Colon (tissue), 2 donors: Measurements from ENCODE around the gene EDEM1.
"Not testable (repeated sequence)": the region's sequence is repeated elsewhere in the genome, so short reads cannot be mapped to it uniquely, and the experiment has no call there.

Source experiments
- FAIRE-seq: peaks from 2 replicates; lab custom pipeline; 2012; peaks lifted over from hg19 to GRCh38; lab: Jason Lieb, UNC
- donor health status: control.
- donor health status: control.

Gene EDEM1

GRCh38 chr3:5187156-5187919 lies at the start of gene EDEM1:
Gene EDEM1 (plus strand): TSS chr3:5187707. CDS start chr3:5187806, 99 bp downstream.
- FAIRE-seq = no peak

- FAIRE-seq = no peak
Measured at GRCh38 chr3:5138214-5138981, 49.1 kb upstream of the EDEM1 start.

- FAIRE-seq = no peak
Measured at GRCh38 chr3:5140230-5140621, 47.3 kb upstream of the EDEM1 start.

GRCh38 chr3:5140839-5141238 lies 46.7 kb upstream of the EDEM1 start:
- no peak for FAIRE-seq

- no peak for FAIRE-seq
Measured at GRCh38 chr3:5141760-5142159, 45.7 kb upstream of the EDEM1 start.

GRCh38 chr3:5143464-5143863 lies 44.0 kb upstream of the EDEM1 start:
- no peak for FAIRE-seq

- FAIRE-seq = no peak
Measured at GRCh38 chr3:5144316-5144994, 43.1 kb upstream of the EDEM1 start.

- FAIRE-seq = no peak
Measured at GRCh38 chr3:5145120-5145519, 42.4 kb upstream of the EDEM1 start.

GRCh38 chr3:5147152-5147551 lies 40.4 kb upstream of the EDEM1 start:
- not testable (repeated sequence) for FAIRE-seq

GRCh38 chr3:5149306-5149880 lies 38.1 kb upstream of the EDEM1 start:
- no peak for FAIRE-seq

- no peak for FAIRE-seq
Measured at GRCh38 chr3:5151586-5151985, 35.9 kb upstream of the EDEM1 start.

GRCh38 chr3:5153074-5153473 lies 34.4 kb upstream of the EDEM1 start:
- FAIRE-seq = no peak

GRCh38 chr3:5155241-5155640 lies 32.3 kb upstream of the EDEM1 start:
- no peak for FAIRE-seq

GRCh38 chr3:5160321-5160720 lies 27.2 kb upstream of the EDEM1 start:
- no peak for FAIRE-seq

GRCh38 chr3:5160940-5161858 lies 26.3 kb upstream of the EDEM1 start:
- no peak for FAIRE-seq

- FAIRE-seq = no peak
Measured at GRCh38 chr3:5162102-5162501, 25.4 kb upstream of the EDEM1 start.

- FAIRE-seq = no peak
Measured at GRCh38 chr3:5165698-5166097, 21.8 kb upstream of the EDEM1 start.

- no peak for FAIRE-seq
Measured at GRCh38 chr3:5166846-5167245, 20.7 kb upstream of the EDEM1 start.

GRCh38 chr3:5168110-5168509 lies 19.4 kb upstream of the EDEM1 start:
- no peak for FAIRE-seq

GRCh38 chr3:5169807-5170206 lies 17.7 kb upstream of the EDEM1 start:
- no peak for FAIRE-seq

GRCh38 chr3:5170975-5171374 lies 16.5 kb upstream of the EDEM1 start:
- no peak for FAIRE-seq

GRCh38 chr3:5172018-5172417 lies 15.5 kb upstream of the EDEM1 start:
- no peak for FAIRE-seq
